ENCODE data around the gene DAND5.

Gene DAND5

GRCh38 chr19:12969292-12969988, at the start of gene DAND5:
Gene DAND5, plus strand, starts transcription at chr19:12969576. Its CDS starts 85 bp downstream, at chr19:12969661.
- no peak for DNase-seq (ENCODE audit: low spot score)

GRCh38 chr19:12921047-12921446, 48.3 kb upstream of the DAND5 start:
- no peak for DNase-seq (ENCODE audit: low spot score)

GRCh38 chr19:12922959-12923358, 46.4 kb upstream of the DAND5 start:
- no peak for DNase-seq (ENCODE audit: low spot score)

GRCh38 chr19:12924621-12925310, 44.6 kb upstream of the DAND5 start:
- no peak for DNase-seq (ENCODE audit: low spot score)

- DNase-seq (ENCODE audit: low spot score): no peak
Measured at GRCh38 chr19:12930002-12930645, 39.3 kb upstream of the DAND5 start.

- no peak for DNase-seq (ENCODE audit: low spot score)
Measured at GRCh38 chr19:12932392-12933286, 36.7 kb upstream of the DAND5 start.

GRCh38 chr19:12933287-12934072, 35.9 kb upstream of the DAND5 start, which contains the start of gene FARSA:
Gene FARSA, minus strand, starts transcription at chr19:12933711. Its CDS starts 15 bp downstream, at chr19:12933696.
- DNase-seq (ENCODE audit: low spot score): peak; percentile 97

GRCh38 chr19:12935071-12935470, 34.3 kb upstream of the DAND5 start:
- DNase-seq (ENCODE audit: low spot score): no peak

GRCh38 chr19:12936582-12936981, 32.8 kb upstream of the DAND5 start:
- no peak for DNase-seq (ENCODE audit: low spot score)

GRCh38 chr19:12937093-12937926, 32.1 kb upstream of the DAND5 start:
- DNase-seq (ENCODE audit: low spot score): no peak

GRCh38 chr19:12937927-12938778, 31.2 kb upstream of the DAND5 start, which contains the start of gene CALR:
Gene CALR, plus strand, starts transcription at chr19:12938609. Its CDS starts 71 bp downstream, at chr19:12938680.
- DNase-seq (ENCODE audit: low spot score): peak; percentile 99

GRCh38 chr19:12938779-12939601, 30.4 kb upstream of the DAND5 start:
- no peak for DNase-seq (ENCODE audit: low spot score)

GRCh38 chr19:12939975-12940423, 29.4 kb upstream of the DAND5 start:
- no peak for DNase-seq (ENCODE audit: low spot score)

- no peak for DNase-seq (ENCODE audit: low spot score)
Measured at GRCh38 chr19:12940897-12941296, 28.5 kb upstream of the DAND5 start.

GRCh38 chr19:12943437-12944044, 25.8 kb upstream of the DAND5 start:
- no peak for DNase-seq (ENCODE audit: low spot score)

- no peak for DNase-seq (ENCODE audit: low spot score)
Measured at GRCh38 chr19:12944104-12944674, 25.2 kb upstream of the DAND5 start.

GRCh38 chr19:12945479-12946091, 23.8 kb upstream of the DAND5 start, which contains the start of gene RAD23A:
Gene RAD23A, plus strand, starts transcription at chr19:12945862. Its CDS starts 87 bp downstream, at chr19:12945949.
- peak; percentile 98 for DNase-seq (ENCODE audit: low spot score)
